Activated T-cell treated with anti-CD3 and anti-CD28 coated beads, Interleukin-2, amount 50 U/mL, for 1 hour (primary cell): ENCODE results near the gene SIX2.
"Not testable (repeated sequence)": the region's sequence is repeated elsewhere in the genome, so short reads cannot be mapped to it uniquely, and the experiment has no call there.

Source experiments
- DNase-seq: peaks from one replicate; pipeline ENCODE4 v3.0.0-alpha.2; 2020

The SIX2 gene

GRCh38 chr2:45009303-45009927 lies at the start of gene SIX2:
Gene SIX2, minus strand, starts transcription at chr2:45009452. Its CDS starts 342 bp downstream, at chr2:45009110.
- no peak for DNase-seq

- DNase-seq, result no peak
These were observed 45.9 kb upstream of the SIX2 start for GRCh38 chr2:45055162-45055605.

- no peak for DNase-seq
These were observed 44.7 kb upstream of the SIX2 start for GRCh38 chr2:45053966-45054365.

- DNase-seq, result no peak
These were observed 43.2 kb upstream of the SIX2 start for GRCh38 chr2:45052388-45052928.

GRCh38 chr2:45049569-45050336 lies 40.5 kb upstream of the SIX2 start:
- no peak for DNase-seq

GRCh38 chr2:45047301-45047700 lies 38.0 kb upstream of the SIX2 start:
- DNase-seq, result no peak

- no peak for DNase-seq
These were observed 37.5 kb upstream of the SIX2 start for GRCh38 chr2:45046786-45047185.

- DNase-seq, result no peak
These were observed 36.5 kb upstream of the SIX2 start for GRCh38 chr2:45045706-45046105.

- no peak for DNase-seq
These were observed 35.7 kb upstream of the SIX2 start for GRCh38 chr2:45044916-45045315.

GRCh38 chr2:45043174-45043573 lies 33.9 kb upstream of the SIX2 start:
- DNase-seq, result no peak

- DNase-seq, result no peak
These were observed 33.1 kb upstream of the SIX2 start for GRCh38 chr2:45042401-45042800.

- no peak for DNase-seq
These were observed 31.5 kb upstream of the SIX2 start for GRCh38 chr2:45040786-45041185.

GRCh38 chr2:45039804-45040203 lies 30.6 kb upstream of the SIX2 start:
- not testable (repeated sequence) for DNase-seq

GRCh38 chr2:45038861-45039260 lies 29.6 kb upstream of the SIX2 start:
- DNase-seq, result not testable (repeated sequence)

- no peak for DNase-seq
These were observed 24.1 kb upstream of the SIX2 start for GRCh38 chr2:45033302-45033701.

GRCh38 chr2:45031028-45031427 lies 21.8 kb upstream of the SIX2 start:
- DNase-seq, result no peak

GRCh38 chr2:45030553-45030952 lies 21.3 kb upstream of the SIX2 start:
- no peak for DNase-seq

GRCh38 chr2:45029215-45029614 lies 20.0 kb upstream of the SIX2 start:
- DNase-seq, result no peak

- no peak for DNase-seq
These were observed 19.0 kb upstream of the SIX2 start for GRCh38 chr2:45028276-45028675.

- DNase-seq, result no peak
These were observed 17.7 kb upstream of the SIX2 start for GRCh38 chr2:45026924-45027450.

GRCh38 chr2:45024600-45025291 lies 15.5 kb upstream of the SIX2 start:
- DNase-seq, result no peak

- DNase-seq, result no peak
These were observed 14.8 kb upstream of the SIX2 start for GRCh38 chr2:45024097-45024496.

GRCh38 chr2:45020439-45020838 lies 11.2 kb upstream of the SIX2 start:
- DNase-seq, result no peak
